Fibroblast of upper back skin (primary cell): Measurements from ENCODE around the gene NDUFV2.
"Not testable (repeated sequence)": the region's sequence is repeated elsewhere in the genome, so short reads cannot be mapped to it uniquely, and the experiment has no call there.

Source experiments
- DNase-seq: peaks from one replicate; pipeline ENCODE4 v3.0.0-alpha.2; 2013

Gene NDUFV2

GRCh38 chr18:9102508-9103375, at the start of gene NDUFV2:
TSS of gene NDUFV2 (plus strand) at chr18:9102699. CDS start at chr18:9102744, 45 bp downstream.
- peak; percentile 94 for DNase-seq

GRCh38 chr18:9053814-9054213, 48.7 kb upstream of the NDUFV2 start:
- no peak for DNase-seq

- DNase-seq, result peak; percentile 86
These were observed 47.3 kb upstream of the NDUFV2 start for GRCh38 chr18:9055185-9055584.

DNA sequence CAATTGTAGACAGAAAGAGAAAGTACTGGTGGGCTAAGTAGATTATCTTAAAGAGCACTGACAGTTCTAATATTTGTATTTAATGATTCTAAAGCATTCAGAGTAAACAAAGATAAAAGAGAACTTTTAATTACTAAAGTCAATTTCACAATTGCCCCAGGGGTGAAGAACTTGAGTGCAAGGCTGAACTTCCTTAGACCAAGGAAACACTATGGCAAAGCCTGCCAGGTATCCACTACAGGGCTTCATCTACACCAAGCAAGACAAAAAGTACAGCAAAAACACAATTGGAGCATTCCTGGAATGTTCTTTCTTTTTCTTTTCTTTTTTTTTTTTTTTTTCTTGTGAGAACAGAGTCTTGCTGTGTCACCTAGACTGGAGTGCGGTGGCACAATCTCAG, 46.9 kb upstream of the NDUFV2 start:
- no peak for DNase-seq

DNA sequence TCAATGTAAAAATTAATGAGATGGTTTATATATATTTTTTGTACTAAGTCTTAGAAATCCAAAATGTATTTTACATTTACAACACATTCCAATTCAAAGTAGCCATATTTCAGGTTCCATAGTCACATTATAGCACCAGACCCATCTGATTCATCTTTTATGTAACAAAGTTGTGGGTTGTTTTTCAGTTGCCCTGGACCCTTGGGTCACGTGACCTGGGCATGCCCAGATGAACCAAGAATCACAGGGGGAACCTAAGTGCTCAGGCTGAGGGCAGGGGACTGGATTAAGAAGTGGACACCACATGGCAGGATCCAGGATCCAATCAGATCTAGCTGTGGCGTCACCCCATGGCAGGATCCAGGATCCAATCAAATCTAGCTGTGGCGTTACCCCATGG, 44.9 kb upstream of the NDUFV2 start:
- no peak for DNase-seq

DNA sequence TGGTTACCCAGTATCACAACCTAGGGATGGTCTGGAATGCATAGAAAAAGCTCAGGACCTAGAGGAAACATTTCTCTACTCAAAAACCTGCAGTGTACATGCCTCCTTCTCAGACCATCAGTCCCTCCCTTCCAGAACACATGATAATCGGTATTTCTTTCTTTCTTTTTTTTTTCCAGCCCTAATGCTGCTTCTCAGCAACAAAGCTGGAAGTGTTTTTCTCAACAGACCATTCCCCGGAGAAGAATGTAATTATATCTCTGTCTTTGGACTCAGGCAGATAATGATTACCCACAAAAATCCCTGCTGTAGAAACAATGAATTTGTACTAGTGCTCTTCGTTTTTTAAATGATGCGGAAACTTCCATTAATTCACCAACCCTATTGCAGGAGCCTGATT, 44.1 kb upstream of the NDUFV2 start:
- peak; percentile 9 for DNase-seq

DNA sequence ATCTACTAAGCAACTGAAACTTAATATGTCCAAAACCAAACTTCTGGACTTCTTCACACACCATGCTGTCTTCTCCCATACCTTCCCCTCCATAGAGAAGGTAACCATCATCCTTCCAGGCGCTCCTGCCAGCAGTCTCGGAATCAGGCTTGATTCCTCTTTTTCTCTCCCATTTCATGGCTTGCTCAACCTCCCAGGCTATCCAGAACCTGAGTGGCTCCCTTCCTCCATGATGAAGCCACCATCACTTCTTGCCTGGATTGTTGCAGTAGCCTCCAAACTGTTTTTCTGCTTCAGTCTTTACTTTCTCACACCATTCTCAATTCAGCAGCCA, 40.1 kb upstream of the NDUFV2 start:
- no peak for DNase-seq

- no peak for DNase-seq
These were observed 36.6 kb upstream of the NDUFV2 start for GRCh38 chr18:9065864-9066263.

- DNase-seq, result no peak
These were observed 36.1 kb upstream of the NDUFV2 start for GRCh38 chr18:9066358-9066757.

GRCh38 chr18:9066817-9067306, 35.6 kb upstream of the NDUFV2 start:
- no peak for DNase-seq

DNA sequence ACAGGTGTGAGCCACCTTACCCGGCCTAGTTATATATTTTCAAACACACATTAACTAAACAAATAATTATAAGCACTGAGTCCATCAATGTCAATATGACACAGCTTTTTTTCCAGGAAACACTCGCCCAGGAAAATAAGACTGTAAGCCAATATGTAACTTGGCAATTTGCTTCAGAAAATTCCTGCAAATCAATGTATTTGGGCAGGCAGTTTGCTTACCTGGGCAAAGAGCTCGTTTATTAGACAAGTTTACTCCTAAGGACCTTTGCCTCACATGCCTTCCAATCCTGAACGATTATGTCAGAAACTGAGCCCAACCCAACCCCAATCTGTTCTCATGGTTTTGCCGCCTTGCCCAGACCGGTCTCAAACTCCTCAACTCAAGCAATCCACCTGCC, 34.7 kb upstream of the NDUFV2 start:
- no peak for DNase-seq

DNA sequence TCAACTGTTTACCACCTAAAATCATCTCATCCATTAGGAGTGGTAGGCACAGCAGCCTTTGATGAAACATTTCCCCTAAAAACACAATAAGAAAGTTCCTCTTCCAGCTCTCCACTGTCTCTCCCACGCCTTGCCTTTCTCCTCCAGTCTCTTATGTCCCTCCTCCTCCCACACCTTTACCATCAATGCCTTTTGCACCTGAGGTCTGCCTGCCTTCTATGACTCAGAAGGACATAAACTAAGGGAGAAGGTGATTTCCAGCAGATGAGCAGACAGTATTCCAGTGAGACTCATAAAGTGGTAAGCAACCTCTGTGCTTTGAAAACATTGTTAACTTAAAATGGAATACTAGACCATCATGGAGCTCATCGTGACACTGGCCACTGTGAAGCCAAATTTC, 34.2 kb upstream of the NDUFV2 start:
- no peak for DNase-seq

DNA sequence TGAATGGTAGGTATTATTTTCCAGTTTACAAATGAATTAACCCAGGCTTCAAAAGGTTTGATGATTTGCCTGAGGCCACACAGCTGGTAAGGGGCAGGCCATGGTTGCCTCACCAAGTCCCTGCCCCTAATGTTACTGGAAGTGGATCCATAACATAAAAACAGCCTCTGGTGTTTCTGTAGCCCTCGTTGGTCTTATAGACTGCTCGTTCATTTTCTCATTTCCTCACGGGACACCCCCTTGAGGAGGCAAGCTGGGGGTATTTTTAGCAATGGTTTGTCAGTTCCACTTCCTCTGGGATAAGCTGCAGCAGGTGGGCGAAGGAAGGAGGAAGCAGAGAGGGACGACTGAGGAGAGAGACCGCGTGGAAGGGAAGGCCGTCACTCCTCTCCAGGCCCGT, 32.9 kb upstream of the NDUFV2 start:
- DNase-seq, result no peak

GRCh38 chr18:9070212-9070611, 32.3 kb upstream of the NDUFV2 start:
- no peak for DNase-seq

DNA sequence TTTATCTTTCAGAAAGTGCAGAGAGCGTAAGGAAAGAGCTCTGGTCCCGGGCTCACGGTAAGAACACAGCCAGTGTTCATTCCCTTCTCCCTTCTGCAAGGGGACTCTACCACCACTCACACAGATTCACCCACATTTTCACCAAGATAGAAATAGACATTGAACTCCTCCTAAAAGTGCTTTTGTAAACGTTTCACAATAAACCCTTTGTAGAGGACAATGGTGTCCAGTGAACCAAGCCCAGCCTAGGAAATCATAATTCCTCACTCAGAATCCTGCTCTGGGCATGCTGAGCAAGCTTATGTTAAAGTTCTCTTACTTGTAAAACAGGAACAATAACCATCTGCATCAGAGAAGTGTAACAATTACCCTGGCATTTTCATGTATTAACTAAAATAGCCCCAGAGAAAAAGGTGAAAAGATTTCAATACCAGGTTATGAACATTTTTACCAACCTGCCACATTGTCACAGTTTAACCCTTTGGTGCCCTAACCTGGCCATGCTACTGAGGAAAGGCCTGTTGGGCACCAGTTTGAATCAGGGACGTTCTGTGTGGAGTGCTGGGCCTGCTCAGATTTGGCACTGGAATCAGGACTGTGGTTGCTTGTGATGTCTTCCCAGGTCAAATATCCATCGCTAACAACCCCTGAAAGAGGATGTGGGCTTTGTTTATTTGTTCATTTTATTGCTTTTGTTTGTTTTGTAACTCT, 22.5 kb upstream of the NDUFV2 start:
- no peak for DNase-seq

DNA sequence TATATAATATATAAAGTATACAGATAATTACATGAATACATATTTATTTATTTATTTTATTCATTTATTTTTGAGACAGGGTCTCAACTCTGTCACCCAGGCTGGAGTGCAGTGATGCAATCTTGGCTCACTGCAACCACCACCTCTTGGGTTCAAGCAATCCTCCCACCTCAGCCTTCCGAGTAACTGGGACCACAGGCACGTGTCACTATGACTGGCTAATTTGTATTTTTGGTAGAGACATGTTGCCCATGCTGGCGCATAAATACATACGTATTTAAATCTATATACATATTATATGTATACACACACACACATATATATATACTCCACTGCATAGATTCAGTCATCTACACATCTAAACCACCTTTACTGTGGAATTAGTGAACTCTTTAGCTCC, 20.6 kb upstream of the NDUFV2 start:
- DNase-seq, result no peak

DNA sequence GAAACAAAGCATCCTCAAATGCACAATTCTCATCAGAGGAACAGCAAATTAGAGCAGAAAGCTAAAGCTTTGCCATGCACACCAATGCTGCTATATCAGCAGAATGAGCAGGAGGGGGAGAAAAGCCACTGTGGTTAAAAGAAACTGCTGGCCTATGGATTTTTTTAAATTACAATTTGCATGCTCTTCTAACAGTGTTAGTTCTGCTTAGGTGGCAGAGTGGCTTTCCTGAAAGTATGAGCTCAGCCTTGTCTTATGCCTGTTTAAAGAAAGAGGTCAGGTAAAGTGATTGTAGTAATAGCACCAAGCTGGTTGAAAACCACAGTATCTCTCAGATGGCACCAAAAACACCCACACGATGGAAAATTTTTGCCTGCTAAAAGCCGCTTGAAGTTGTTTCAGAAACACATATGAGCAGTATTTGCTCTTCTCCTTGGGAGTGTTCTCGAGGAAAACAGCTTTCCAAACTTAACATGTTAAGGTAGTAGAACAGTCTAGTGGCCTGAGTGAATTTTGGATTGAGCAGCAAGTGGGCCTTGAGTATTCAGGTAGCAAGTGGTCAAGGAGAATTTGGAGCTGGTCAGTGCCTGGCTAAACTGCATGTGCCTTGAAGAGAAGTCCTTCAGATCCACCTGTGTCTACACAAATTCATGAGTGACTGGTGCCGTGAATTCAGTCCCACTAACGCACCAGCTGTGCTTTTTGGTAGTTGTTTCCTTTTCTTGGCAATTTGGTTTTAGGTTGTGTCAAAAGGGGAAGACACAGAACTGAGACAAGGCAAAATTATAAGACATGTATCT, 19.6 kb upstream of the NDUFV2 start:
- no peak for DNase-seq

GRCh38 chr18:9086015-9086414, 16.5 kb upstream of the NDUFV2 start:
- no peak for DNase-seq

GRCh38 chr18:9086624-9087023, 15.9 kb upstream of the NDUFV2 start:
- no peak for DNase-seq

DNA sequence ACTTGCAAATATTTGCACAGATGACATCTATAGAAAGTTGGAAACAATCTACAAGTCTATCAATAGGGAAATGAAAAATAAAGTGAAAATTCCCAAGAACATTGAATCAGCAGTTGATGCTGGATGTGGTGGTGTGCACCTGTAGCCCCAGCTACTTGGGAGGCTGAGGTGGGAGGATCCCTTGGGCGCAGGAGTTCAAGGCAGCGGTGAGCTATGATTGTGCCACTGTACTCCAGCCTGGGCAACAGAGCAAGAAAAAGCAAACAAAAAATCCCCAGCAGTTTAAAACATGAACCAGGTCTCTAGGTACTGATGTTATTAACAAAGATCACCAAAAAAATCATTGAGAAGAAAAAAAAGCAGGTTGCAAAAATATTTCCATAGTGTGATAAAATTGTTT, 15.4 kb upstream of the NDUFV2 start:
- no peak for DNase-seq

GRCh38 chr18:9088252-9088651, 14.2 kb upstream of the NDUFV2 start:
- DNase-seq, result no peak

DNA sequence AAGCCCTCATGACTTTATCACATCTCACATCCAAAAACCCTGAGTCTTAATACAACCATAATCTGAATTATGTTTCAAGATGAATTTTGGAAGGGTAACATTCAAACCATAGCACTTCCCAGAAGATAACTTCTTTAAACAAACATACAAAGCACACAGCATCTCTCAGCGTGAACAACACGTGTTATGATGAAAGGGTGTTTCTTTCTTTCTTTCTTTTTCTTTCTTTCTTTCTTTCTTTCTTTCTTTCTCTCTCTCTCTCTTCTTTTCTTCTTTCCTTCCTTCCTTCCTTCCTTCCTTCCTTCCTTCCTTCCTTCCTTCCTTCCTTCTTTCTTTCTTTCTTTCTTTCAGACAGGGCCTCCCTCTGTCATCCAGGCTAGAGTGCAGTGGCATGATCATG, 13.8 kb upstream of the NDUFV2 start:
- DNase-seq, result not testable (repeated sequence)

DNA sequence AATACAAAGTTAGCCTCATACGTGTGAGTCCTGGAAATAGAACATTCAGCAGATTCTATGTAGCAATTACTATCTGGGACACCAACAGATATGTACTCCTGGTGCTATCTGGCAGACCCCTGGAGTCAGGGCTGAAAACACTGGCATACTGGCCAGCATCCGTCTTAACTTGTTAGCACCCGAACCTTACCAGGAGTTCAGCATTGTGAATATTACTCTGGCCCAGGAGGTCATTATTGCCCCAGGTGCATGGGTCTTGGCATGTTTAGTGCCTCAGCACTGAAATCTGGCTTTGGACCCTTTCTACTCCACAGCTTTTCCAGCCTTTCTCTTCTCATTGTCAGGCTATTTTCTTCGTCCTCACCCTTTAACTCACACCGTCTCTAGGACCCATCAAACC, 11.9 kb upstream of the NDUFV2 start:
- no peak for DNase-seq

GRCh38 chr18:9091066-9091476, 11.4 kb upstream of the NDUFV2 start:
- DNase-seq, result no peak
